Naive thymus-derived CD4-positive, alpha-beta T cell (primary cell): ENCODE measurements around the gene GAS7. TPM values are rescaled to one million over a fixed set of nuclear protein-coding genes. Genes with fewer than 3 reads are reported as not detected.

Experiments
- ATAC-seq: fragments of 150-1000 bp; cut with Tn5 transposase; 2 replicates; pipeline ENCODE4 v1.10.0; 2021; ENCODE audit warnings: mild to moderate bottlenecking, moderate library complexity
- CTCF ChIA-PET: fragments of 350-600 bp; sonication (Branson Sonifier 250); formaldehyde crosslinking; loops from one replicate; lab custom pipeline; 2021; ENCODE audit warnings: antibody characterized with exemption; lab: Charles Lee
- POLR2A ChIA-PET: fragments of 350-600 bp; sonication (Branson Sonifier 250); formaldehyde crosslinking; loops from one replicate; lab custom pipeline; 2021; ENCODE audit warnings: antibody characterized with exemption, inconsistent platforms; lab: Charles Lee
- DNase-seq, 9 donors: peaks; one replicate each; pipeline versions ENCODE4 v3.0.0 to v3.0.0-alpha.2; 2020 to 2022; ENCODE audit warnings: mixed read lengths in 1 of 9
- H3K27ac ChIP-seq: one replicate; pipeline ENCODE4 v1.7.0; 2013; ENCODE audit warnings: mild to moderate bottlenecking, low read depth, low read length, moderate library complexity
- H3K27me3 ChIP-seq, 2 donors: one replicate each; pipeline ENCODE4 v1.7.0; 2013; ENCODE audit warnings: low read length in 2 of 2, mild to moderate bottlenecking in 2 of 2, moderate library complexity in 2 of 2; ENCODE audit not compliant: control insufficient read depth in 2 of 2, insufficient read depth in 2 of 2
- H3K36me3 ChIP-seq, 3 experiments: 1 replicate in 2 of 3; 2 replicates in 1 of 3; pipeline ENCODE4 v1.7.0; 2013; ENCODE audit warnings: low read length in 3 of 3, mild to moderate bottlenecking in 3 of 3, moderate library complexity in 1 of 3; ENCODE audit not compliant: insufficient read depth in 3 of 3, control insufficient read depth in 2 of 3
- H3K4me1 ChIP-seq, 2 donors: one replicate each; pipeline ENCODE4 v1.7.0; 2013; ENCODE audit warnings: low read length in 2 of 2, mild to moderate bottlenecking in 2 of 2, moderate library complexity in 1 of 2; ENCODE audit not compliant: control insufficient read depth in 2 of 2, insufficient read depth in 2 of 2
- H3K4me3 ChIP-seq: 2 replicates; pipeline ENCODE4 v1.7.0; 2013; ENCODE audit warnings: mild to moderate bottlenecking, low read length
- H3K9me3 ChIP-seq, 3 experiments: 1 replicate in 2 of 3; 2 replicates in 1 of 3; pipeline ENCODE4 v1.7.0; 2013; ENCODE audit warnings: low read length in 3 of 3; ENCODE audit not compliant: control insufficient read depth in 2 of 3
- H3K27ac Mint-ChIP-seq, 9 donors: one replicate each; pipeline ENCODE4 v1.8.0; 2020 to 2022; ENCODE audit warnings: mixed read lengths in 9 of 9, mild to moderate bottlenecking in 8 of 9, moderate library complexity in 5 of 9, inconsistent platforms in 2 of 9
- H3K27me3 Mint-ChIP-seq, 5 donors: one replicate each; pipeline ENCODE4 v1.8.0; 2021 to 2022; ENCODE audit warnings: mixed read lengths in 5 of 5, mild to moderate bottlenecking in 1 of 5
- H3K36me3 Mint-ChIP-seq, 5 donors: one replicate each; pipeline ENCODE4 v1.8.0; 2020 to 2022; ENCODE audit warnings: mixed read lengths in 5 of 5, mild to moderate bottlenecking in 3 of 5, inconsistent platforms in 1 of 5
- H3K4me1 Mint-ChIP-seq, 7 donors: one replicate each; pipeline ENCODE4 v1.8.0; 2020 to 2022; ENCODE audit warnings: mixed read lengths in 7 of 7, mild to moderate bottlenecking in 3 of 7, inconsistent platforms in 1 of 7
- H3K4me3 Mint-ChIP-seq, 10 donors: one replicate each; pipeline ENCODE4 v1.8.0; 2020 to 2022; ENCODE audit warnings: mild to moderate bottlenecking in 10 of 10, mixed read lengths in 10 of 10, moderate library complexity in 6 of 10, inconsistent platforms in 2 of 10
- H3K9me3 Mint-ChIP-seq, 11 donors: one replicate each; pipeline ENCODE4 v1.8.0; 2020 to 2022; ENCODE audit warnings: mixed read lengths in 11 of 11, mild to moderate bottlenecking in 4 of 11, inconsistent platforms in 1 of 11, moderate library complexity in 1 of 11
- intact Hi-C, 2 donors: fragments of 100-400 bp; cut with micrococcal nuclease; formaldehyde crosslinking; loops; one replicate each; pipeline ENCODE4 v1.15.1; 2023
- polyA plus RNA-seq, 2 donors: library from polyadenylated mRNA; unstranded; fragments of 300-500 nt; fragmentation: Illumina TruSeq; gene quantifications; one replicate each; pipeline ENCODE4 v1.2.3, GENCODE V29; 2021
- total RNA-seq, 6 experiments: library from RNA in 5 of 6; stranded (reverse) in 5 of 6; gene quantifications; 1 replicate in 5 of 6; 2 replicates in 1 of 6; pipeline ENCODE4 v1.2.3 and lab custom pipeline; 2021 to 2026

The GAS7 gene
- total and polyA plus RNA-seq, 7 experiments from 2014 or later = 0.09 to 54.3 (median 3.3) TPM

- Mint-ChIP-seq H3K27me3 (peaks cover 0 to 18% (median 2%) of the 10 kb centered on the region in 5 donors), H3K4me3 (no peak overlapping the region), H3K36me3 (no peaks in the 10 kb centered on the region), H3K9me3 (peaks cover 0 to 9% (median 0%) of the 10 kb centered on the region in 11 donors), H3K27ac (no peak overlapping the region), H3K4me1 (peaks cover 0 to 22% (median 0%) of the 10 kb centered on the region in 7 donors)
- ChIA-PET POLR2A (no interaction called here), CTCF (no interaction called here)
- Histone ChIP-seq H3K4me1 (no peaks in the 10 kb centered on the region), H3K36me3 (no peaks in the 10 kb centered on the region), H3K27me3 (no peaks in the 10 kb centered on the region), H3K4me3 (no peak overlapping the region), H3K9me3 (no peaks in the 10 kb centered on the region), H3K27ac (no peak overlapping the region)
- intact Hi-C loops = no loop called here
- no peak for ATAC-seq
- DNase-seq = no peak
Measured at GRCh38 chr17:10177131-10177912, 21.1 kb downstream of the GAS7 start.

GRCh38 chr17:10173913-10174312, 24.5 kb downstream of the GAS7 start:
- ATAC-seq = no peak
- H3K4me3 ChIP-seq = no peak overlapping the region
- no peaks in the 10 kb centered on the region for H3K4me1 ChIP-seq
- no peaks in the 10 kb centered on the region for H3K27me3 ChIP-seq
- DNase-seq = no peak
- ChIA-PET POLR2A (no interaction called here), CTCF (no interaction called here)
- no peaks in the 10 kb centered on the region for H3K9me3 ChIP-seq
- H3K27ac ChIP-seq = no peak overlapping the region
- Mint-ChIP-seq H3K4me1 (peaks cover 0 to 32% (median 12%) of the 10 kb centered on the region in 7 donors), H3K27me3 (peaks cover 12 to 43% (median 20%) of the 10 kb centered on the region in 5 donors), H3K36me3 (no peaks in the 10 kb centered on the region), H3K4me3 (no peak overlapping the region), H3K9me3 (peaks cover 0 to 15% (median 0%) of the 10 kb centered on the region in 11 donors), H3K27ac (no peak overlapping the region)
- no peaks in the 10 kb centered on the region for H3K36me3 ChIP-seq
- intact Hi-C loops = no loop called here

GRCh38 chr17:10172778-10173177, 25.6 kb downstream of the GAS7 start:
- Mint-ChIP-seq H3K27ac (peak overlapping the region in 1 of 9 donors; percentile 41), H3K4me1 (peaks cover 0 to 26% (median 12%) of the 10 kb centered on the region in 7 donors), H3K36me3 (no peaks in the 10 kb centered on the region), H3K9me3 (peaks cover 0 to 15% (median 0%) of the 10 kb centered on the region in 11 donors), H3K27me3 (peaks cover 12 to 40% (median 20%) of the 10 kb centered on the region in 5 donors), H3K4me3 (no peak overlapping the region)
- no peaks in the 10 kb centered on the region for H3K4me1 ChIP-seq
- DNase-seq (no peak), ATAC-seq (no peak)
- no peaks in the 10 kb centered on the region for H3K9me3 ChIP-seq
- intact Hi-C loops = no loop called here
- H3K27ac ChIP-seq = no peak overlapping the region
- no peaks in the 10 kb centered on the region for H3K27me3 ChIP-seq
- H3K36me3 ChIP-seq = no peaks in the 10 kb centered on the region
- H3K4me3 ChIP-seq = no peak overlapping the region
- CTCF ChIA-PET = no interaction called here
- POLR2A ChIA-PET = no interaction called here

- Histone ChIP-seq H3K27me3 (no peaks in the 10 kb centered on the region), H3K27ac (no peak overlapping the region), H3K9me3 (no peaks in the 10 kb centered on the region), H3K36me3 (no peaks in the 10 kb centered on the region), H3K4me1 (no peaks in the 10 kb centered on the region), H3K4me3 (no peak overlapping the region)
- Mint-ChIP-seq H3K4me1 (peaks cover 0 to 26% (median 12%) of the 10 kb centered on the region in 7 donors), H3K4me3 (peak overlapping the region in 2 of 10 donors; percentile 16 to 30), H3K27ac (peak overlapping the region in 1 of 9 donors; percentile 41), H3K36me3 (no peaks in the 10 kb centered on the region), H3K27me3 (peaks cover 12 to 37% (median 20%) of the 10 kb centered on the region in 5 donors), H3K9me3 (peaks cover 0 to 15% (median 0%) of the 10 kb centered on the region in 11 donors)
- ChIA-PET CTCF (no interaction called here), POLR2A (no interaction called here)
- DNase-seq = no peak
- ATAC-seq = peak; percentile 79
- intact Hi-C loops = no loop called here
Measured at GRCh38 chr17:10172241-10172741, 26.1 kb downstream of the GAS7 start.

GRCh38 chr17:10171581-10171981, 26.8 kb downstream of the GAS7 start:
- intact Hi-C loops = no loop called here
- peak in 2 of 9 donors; percentile 4 to 16 for DNase-seq
- peaks cover 0 to 26% (median 12%) of the 10 kb centered on the region in 7 donors for H3K4me1 Mint-ChIP-seq
- Histone ChIP-seq H3K27me3 (no peaks in the 10 kb centered on the region), H3K27ac (no peak overlapping the region), H3K4me3 (no peak overlapping the region), H3K9me3 (no peaks in the 10 kb centered on the region), H3K4me1 (no peaks in the 10 kb centered on the region), H3K36me3 (no peaks in the 10 kb centered on the region)
- CTCF ChIA-PET = no interaction called here
- peaks cover 0 to 15% (median 0%) of the 10 kb centered on the region in 11 donors for H3K9me3 Mint-ChIP-seq
- H3K27ac Mint-ChIP-seq = peak overlapping the region in 1 of 9 donors; percentile 5
- no peaks in the 10 kb centered on the region for H3K36me3 Mint-ChIP-seq
- POLR2A ChIA-PET = no interaction called here
- H3K27me3 Mint-ChIP-seq = peaks cover 12 to 37% (median 20%) of the 10 kb centered on the region in 5 donors
- ATAC-seq = peak; percentile 55
- peak overlapping the region in 4 of 10 donors; percentile 2 to 46 (median 35) for H3K4me3 Mint-ChIP-seq

GRCh38 chr17:10171122-10171571, 27.3 kb downstream of the GAS7 start:
- H3K4me1 ChIP-seq = no peaks in the 10 kb centered on the region
- H3K9me3 Mint-ChIP-seq = peaks cover 0 to 15% (median 0%) of the 10 kb centered on the region in 11 donors
- no peak for DNase-seq
- POLR2A ChIA-PET = no interaction called here
- no peak overlapping the region for H3K4me3 ChIP-seq
- ATAC-seq = no peak
- H3K27me3 ChIP-seq = no peaks in the 10 kb centered on the region
- peaks cover 12 to 37% (median 20%) of the 10 kb centered on the region in 5 donors for H3K27me3 Mint-ChIP-seq
- H3K27ac ChIP-seq = no peak overlapping the region
- no peaks in the 10 kb centered on the region for H3K9me3 ChIP-seq
- H3K27ac Mint-ChIP-seq = peak overlapping the region in 2 of 9 donors; percentile 36 to 69
- intact Hi-C loops = no loop called here
- H3K36me3 Mint-ChIP-seq = no peaks in the 10 kb centered on the region
- H3K4me1 Mint-ChIP-seq = peaks cover 0 to 26% (median 12%) of the 10 kb centered on the region in 7 donors
- peak overlapping the region in 3 of 10 donors; percentile 2 to 46 (median 34) for H3K4me3 Mint-ChIP-seq
- CTCF ChIA-PET = no interaction called here
- H3K36me3 ChIP-seq = no peaks in the 10 kb centered on the region
